ENCODE results near the gene AXL. TPM values are rescaled to one million over a fixed set of nuclear protein-coding genes. Genes with fewer than 3 reads are reported as not detected.

AXL gene
- total and polyA plus RNA-seq, 9 of the 15 experiments (the other 6 are each of a cell fraction or from before 2014, with no cell fraction given), result 0.80 to 6.6 (median 1.6) TPM

GRCh38 chr19:41263042-41263849 lies 44.2 kb downstream of the AXL start (continued):
- TF ChIP-seq ZBTB34 (CRISPR knock-in tag; IDR thresholded peaks at IDR 0.05), result no peak
- TF ChIP-seq MLX (CRISPR knock-in tag; conservative IDR thresholded peaks at IDR 0.05), result no peak
- TF ChIP-seq ZNF23 (CRISPR knock-in tag; IDR thresholded peaks at IDR 0.05), result no peak
- peak; percentile 89 for TF ChIP-seq POLR2A (conservative IDR thresholded peaks at IDR 0.05)
- peak; percentile 84; the same call in 1 of the 2 replicates for TF ChIP-seq RUNX1 (IDR thresholded peaks at IDR 0.05; ENCODE audit: low read depth)
- peak; percentile 87 for TF ChIP-seq FOXM1 (IDR thresholded peaks at IDR 0.05; ENCODE audit: low read depth)
- TF ChIP-seq FOXM1 (CRISPR knock-in tag; IDR thresholded peaks at IDR 0.05; ENCODE audit: low read depth), result no peak
- TF ChIP-seq, protein P1, sequence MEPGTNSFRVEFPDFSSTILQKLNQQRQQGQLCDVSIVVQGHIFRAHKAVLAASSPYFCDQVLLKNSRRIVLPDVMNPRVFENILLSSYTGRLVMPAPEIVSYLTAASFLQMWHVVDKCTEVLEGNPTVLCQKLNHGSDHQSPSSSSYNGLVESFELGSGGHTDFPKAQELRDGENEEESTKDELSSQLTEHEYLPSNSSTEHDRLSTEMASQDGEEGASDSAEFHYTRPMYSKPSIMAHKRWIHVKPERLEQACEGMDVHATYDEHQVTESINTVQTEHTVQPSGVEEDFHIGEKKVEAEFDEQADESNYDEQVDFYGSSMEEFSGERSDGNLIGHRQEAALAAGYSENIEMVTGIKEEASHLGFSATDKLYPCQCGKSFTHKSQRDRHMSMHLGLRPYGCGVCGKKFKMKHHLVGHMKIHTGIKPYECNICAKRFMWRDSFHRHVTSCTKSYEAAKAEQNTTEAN (CRISPR knock-in tag; IDR thresholded peaks at IDR 0.05), result no peak
- TF ChIP-seq GATAD2B (IDR thresholded peaks at IDR 0.05; ENCODE audit: borderline replicate concordance), result no peak
- no peak for TF ChIP-seq RERE (CRISPR knock-in tag; IDR thresholded peaks at IDR 0.05; ENCODE audit: borderline replicate concordance)
- TF ChIP-seq NR2F6 (CRISPR knock-in tag; IDR thresholded peaks at IDR 0.05), result no peak
- peak; percentile 45 for TF ChIP-seq TEAD4 (IDR thresholded peaks at IDR 0.05; ENCODE audit: low read length)
- no peak for TF ChIP-seq TEAD4 (CRISPR knock-in tag; IDR thresholded peaks at IDR 0.05; ENCODE audit: borderline replicate concordance)
- no peak for TF ChIP-seq SAFB (IDR thresholded peaks at IDR 0.05; ENCODE audit: borderline replicate concordance, low read depth, low read length)
